SK-N-SH (cell line): ENCODE results near the gene PKNOX2. TPM values are rescaled to one million over a fixed set of nuclear protein-coding genes. Genes with fewer than 3 reads are reported as not detected.

Experiments used
- CTCF ChIA-PET: fragments of 300-600, 350-600 bp; formaldehyde crosslinking; extraction: SDS; loops from one replicate; lab custom pipeline; 2021; lab: Yijun Ruan, JAX
- POLR2A ChIA-PET: fragments of 350-600 bp; sonication (Branson Sonifier 250); formaldehyde crosslinking; extraction: SDS; loops from one replicate; lab custom pipeline; 2020; ENCODE audit warnings: antibody characterized with exemption, inconsistent platforms; lab: Yijun Ruan, JAX
- DNase-seq: peaks from one replicate; pipeline ENCODE4 v3.0.0; 2012
- H2AFZ ChIP-seq: fragments of 200-600 bp; sonication (generic); 2 replicates; pipeline ENCODE4 v1.8.1; 2016; ENCODE audit warnings: antibody characterized with exemption, mild to moderate bottlenecking, low read depth
- H3F3A ChIP-seq: fragments of 200-600 bp; sonication (generic); replicated peaks from 2 replicates; pipeline ENCODE3; 2016; ENCODE audit warnings: antibody characterized with exemption, mild to moderate bottlenecking; ENCODE audit not compliant: insufficient read depth
- H3K27ac ChIP-seq, 2 experiments: fragments of 200-500 bp in 1 of 2; fragments of 200-600 bp in 1 of 2; sonication (Bioruptor generic) in 1 of 2; sonication (generic), shearing (Covaris generic) in 1 of 2; 2 replicates each; pipeline versions ENCODE4 v1.5.1 to v1.6.1; 2014 to 2016; ENCODE audit warnings: low read depth in 2 of 2, inconsistent platforms in 1 of 2, low read length in 1 of 2, mild to moderate bottlenecking in 1 of 2, mixed read lengths in 1 of 2
- H3K27me3 ChIP-seq: fragments of 200-600 bp; sonication (generic), shearing (Covaris generic); 2 replicates; pipeline ENCODE4 v1.6.1; 2016; ENCODE audit warnings: mixed run types; ENCODE audit not compliant: insufficient read depth
- H3K36me3 ChIP-seq, 2 experiments: fragments of 200-500 bp in 1 of 2; fragments of 200-600 bp in 1 of 2; sonication (Bioruptor generic) in 1 of 2; sonication (generic) in 1 of 2; replicated peaks in 1 of 2; 2 replicates each; pipeline versions ENCODE3 to v1.5.1; 2014 to 2016; ENCODE audit warnings: low read length in 1 of 2, mild to moderate bottlenecking in 1 of 2; ENCODE audit not compliant: insufficient read depth in 2 of 2, control insufficient read depth in 1 of 2
- H3K4me1 ChIP-seq, 2 experiments: fragments of 200-500 bp in 1 of 2; fragments of 200-600 bp in 1 of 2; sonication (Bioruptor generic) in 1 of 2; sonication (generic), shearing (Covaris generic) in 1 of 2; 2 replicates each; pipeline versions ENCODE4 v1.5.1 to v1.6.1; 2014 to 2016; ENCODE audit warnings: low read depth in 1 of 2, low read length in 1 of 2, mixed run types in 1 of 2; ENCODE audit not compliant: insufficient read depth in 2 of 2, control insufficient read depth in 1 of 2
- H3K4me2 ChIP-seq: fragments of 200-600 bp; sonication (generic), shearing (Covaris generic); 2 replicates; pipeline ENCODE4 v1.6.1; 2017; ENCODE audit warnings: mixed run types
- H3K4me3 ChIP-seq, 2 experiments: fragments of 200-500 bp in 1 of 2; fragments of 200-600 bp in 1 of 2; sonication (Bioruptor generic) in 1 of 2; sonication (generic), shearing (Covaris generic) in 1 of 2; 2 replicates each; pipeline versions ENCODE4 v1.5.1 to v1.8.1; 2014 to 2016; ENCODE audit warnings: low read depth in 2 of 2, inconsistent platforms in 1 of 2, low read length in 1 of 2, mild to moderate bottlenecking in 1 of 2, mixed read lengths in 1 of 2, moderate library complexity in 1 of 2
- H3K79me2 ChIP-seq: fragments of 200-600 bp; sonication (generic); 2 replicates; pipeline ENCODE4 v1.8.1; 2017; ENCODE audit warnings: mild to moderate bottlenecking; ENCODE audit not compliant: insufficient read depth
- H3K9ac ChIP-seq: fragments of 200-600 bp; sonication (generic); 2 replicates; pipeline ENCODE4 v1.6.1; 2017; ENCODE audit warnings: mixed run types
- H3K9me2 ChIP-seq: fragments of 200-600 bp; sonication (generic); 2 replicates; pipeline ENCODE4 v1.6.1; 2017; ENCODE audit warnings: mixed run types
- H3K9me3 ChIP-seq: fragments of 200-600 bp; sonication (generic); 2 replicates; pipeline ENCODE4 v1.6.1; 2017; ENCODE audit warnings: mixed run types, mild to moderate bottlenecking, moderate library complexity
- H4K20me1 ChIP-seq: fragments of 200-600 bp; sonication (generic); 2 replicates; pipeline ENCODE4 v1.6.1; 2017; ENCODE audit warnings: mild to moderate bottlenecking, mixed run types; ENCODE audit not compliant: insufficient read depth
- CHD2 ChIP-seq: fragments of 150-350 bp; IDR thresholded peaks from 2 replicates; pipeline ENCODE4 v1.6.1; 2018; ENCODE audit warnings: low read length; ENCODE audit not compliant: partially characterized antibody
- EP300 ChIP-seq, 2 experiments: IDR thresholded peaks; 2 replicates each; pipeline versions ENCODE4 v1.4.0 to v1.6.1; 2012; ENCODE audit warnings: borderline replicate concordance in 1 of 2, low read depth in 1 of 2, low read length in 1 of 2
- FOSL2 ChIP-seq: IDR thresholded peaks from 2 replicates; pipeline ENCODE4 v1.4.0; 2012; ENCODE audit warnings: low read depth, mild to moderate bottlenecking, moderate library complexity, borderline replicate concordance
- FOXJ3 ChIP-seq: sonication (generic); formaldehyde crosslinking; IDR thresholded peaks from 2 replicates; pipeline ENCODE4 v1.5.1; 2020; ENCODE audit warnings: mild to moderate bottlenecking, missing genetic modification reagents
- JUND ChIP-seq: IDR thresholded peaks from 2 replicates; pipeline ENCODE4 v1.4.0; 2012
- MEF2A ChIP-seq: IDR thresholded peaks from 2 replicates; pipeline ENCODE4 v1.4.0; 2012; ENCODE audit warnings: low read depth, borderline replicate concordance
- MXI1 ChIP-seq: IDR thresholded peaks from 2 replicates; pipeline ENCODE4 v1.6.1; 2012; ENCODE audit warnings: mild to moderate bottlenecking, low read depth, low read length, improper control_type of control experiment
- NRF1 ChIP-seq: IDR thresholded peaks from 2 replicates; pipeline ENCODE4 v1.6.1; 2012; ENCODE audit warnings: low read depth, mild to moderate bottlenecking, low read length
- POLR2AphosphoS5 ChIP-seq: IDR thresholded peaks from 2 replicates; pipeline ENCODE4 v1.6.1; 2012; ENCODE audit warnings: low read depth, low read length
- RAD21 ChIP-seq: IDR thresholded peaks from 2 replicates; pipeline ENCODE4 v1.6.1; 2012; ENCODE audit warnings: mild to moderate bottlenecking, low read length
- RXRA ChIP-seq: IDR thresholded peaks from 2 replicates; pipeline ENCODE4 v1.4.0; 2012; ENCODE audit warnings: low read depth, mild to moderate bottlenecking, borderline replicate concordance
- SIN3A ChIP-seq: IDR thresholded peaks from 2 replicates; pipeline ENCODE4 v1.6.1; 2012; ENCODE audit warnings: low read depth, mild to moderate bottlenecking, low read length, moderate library complexity, borderline replicate concordance
- TAF1 ChIP-seq: IDR thresholded peaks from 2 replicates; pipeline ENCODE4 v1.6.1; 2012; ENCODE audit warnings: low read depth, mild to moderate bottlenecking, low read length, moderate library complexity, borderline replicate concordance
- TCF12 ChIP-seq: IDR thresholded peaks from 2 replicates; pipeline ENCODE4 v1.4.0; 2012
- TEAD4 ChIP-seq: IDR thresholded peaks from 2 replicates; pipeline ENCODE4 v1.4.0; 2012; ENCODE audit warnings: mild to moderate bottlenecking, borderline replicate concordance; ENCODE audit not compliant: insufficient read depth
- YY1 ChIP-seq: IDR thresholded peaks from 2 replicates; pipeline ENCODE4 v1.4.0; 2012; ENCODE audit warnings: low read depth, mild to moderate bottlenecking
- WGBS: methylation state at CpG from one replicate; pipeline ENCODE4 v1.1.6; 2017; ENCODE audit warnings: low lambda C conversion rate; 5-methylcytosine and 5-hydroxymethylcytosine counted together
- polyA plus RNA-seq, 3 experiments: library from polyadenylated mRNA; depleted of rRNA; stranded (reverse); fragments of >200 nt; gene quantifications; 2 replicates each; pipeline ENCODE4 v1.2.3, GENCODE V29; 2012
- TF ChIP-seq, protein P1 (sequence below): IDR thresholded peaks from 2 replicates; pipeline ENCODE4 v1.6.1; 2012; ENCODE audit warnings: mild to moderate bottlenecking, low read depth, low read length, moderate library complexity
- TF ChIP-seq, protein P2 (sequence below): IDR thresholded peaks from 2 replicates; pipeline ENCODE4 v1.4.0; 2012; ENCODE audit warnings: low read depth, borderline replicate concordance
- TF ChIP-seq, protein P3 (sequence below): fragments of 200-600 bp; sonication (generic); IDR thresholded peaks from 2 replicates; pipeline ENCODE4 v1.6.1; 2017; ENCODE audit warnings: antibody characterized with exemption, mild to moderate bottlenecking, moderate library complexity

Gene PKNOX2
- polyA plus RNA-seq, 1 of the 3 experiments (the other 2 are of a cell fraction): 0.02 TPM

DNA sequence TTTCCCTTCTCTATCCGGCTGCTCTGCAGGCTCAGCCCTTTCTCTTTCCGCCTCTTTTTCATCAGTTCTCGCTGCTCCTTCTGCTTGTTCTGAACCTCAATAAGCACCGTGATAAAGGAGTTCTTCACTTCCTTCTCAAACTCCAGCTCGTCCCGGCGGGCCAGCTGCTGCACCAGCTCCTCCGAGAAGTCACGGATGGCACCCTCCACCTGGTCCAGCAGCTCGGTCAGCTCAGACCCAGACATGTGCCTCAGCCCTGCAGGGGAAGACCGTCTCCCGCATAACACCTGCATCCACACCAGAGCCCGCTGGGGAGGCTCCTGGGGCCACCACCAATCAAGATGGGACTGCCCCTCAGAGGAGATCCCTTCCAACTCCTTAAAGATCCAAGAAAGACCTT, 291.3 kb downstream of the PKNOX2 start:
- no peaks in the 10 kb centered on the region for H3K9me3 ChIP-seq
- no peaks in the 10 kb centered on the region for H3K36me3 ChIP-seq
- no peak for TF ChIP-seq TEAD4
- TF ChIP-seq TAF1: no peak
- TF ChIP-seq POLR2AphosphoS5: no peak
- no peak for TF ChIP-seq RXRA
- TF ChIP-seq NRF1: no peak
- TF ChIP-seq TCF12: no peak
- TF ChIP-seq MXI1: no peak
- TF ChIP-seq SIN3A: no peak
- TF ChIP-seq, protein P1, sequence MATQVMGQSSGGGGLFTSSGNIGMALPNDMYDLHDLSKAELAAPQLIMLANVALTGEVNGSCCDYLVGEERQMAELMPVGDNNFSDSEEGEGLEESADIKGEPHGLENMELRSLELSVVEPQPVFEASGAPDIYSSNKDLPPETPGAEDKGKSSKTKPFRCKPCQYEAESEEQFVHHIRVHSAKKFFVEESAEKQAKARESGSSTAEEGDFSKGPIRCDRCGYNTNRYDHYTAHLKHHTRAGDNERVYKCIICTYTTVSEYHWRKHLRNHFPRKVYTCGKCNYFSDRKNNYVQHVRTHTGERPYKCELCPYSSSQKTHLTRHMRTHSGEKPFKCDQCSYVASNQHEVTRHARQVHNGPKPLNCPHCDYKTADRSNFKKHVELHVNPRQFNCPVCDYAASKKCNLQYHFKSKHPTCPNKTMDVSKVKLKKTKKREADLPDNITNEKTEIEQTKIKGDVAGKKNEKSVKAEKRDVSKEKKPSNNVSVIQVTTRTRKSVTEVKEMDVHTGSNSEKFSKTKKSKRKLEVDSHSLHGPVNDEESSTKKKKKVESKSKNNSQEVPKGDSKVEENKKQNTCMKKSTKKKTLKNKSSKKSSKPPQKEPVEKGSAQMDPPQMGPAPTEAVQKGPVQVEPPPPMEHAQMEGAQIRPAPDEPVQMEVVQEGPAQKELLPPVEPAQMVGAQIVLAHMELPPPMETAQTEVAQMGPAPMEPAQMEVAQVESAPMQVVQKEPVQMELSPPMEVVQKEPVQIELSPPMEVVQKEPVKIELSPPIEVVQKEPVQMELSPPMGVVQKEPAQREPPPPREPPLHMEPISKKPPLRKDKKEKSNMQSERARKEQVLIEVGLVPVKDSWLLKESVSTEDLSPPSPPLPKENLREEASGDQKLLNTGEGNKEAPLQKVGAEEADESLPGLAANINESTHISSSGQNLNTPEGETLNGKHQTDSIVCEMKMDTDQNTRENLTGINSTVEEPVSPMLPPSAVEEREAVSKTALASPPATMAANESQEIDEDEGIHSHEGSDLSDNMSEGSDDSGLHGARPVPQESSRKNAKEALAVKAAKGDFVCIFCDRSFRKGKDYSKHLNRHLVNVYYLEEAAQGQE: no peak
- TF ChIP-seq EP300 (IDR thresholded peaks at IDR 0.05; ENCODE audit: borderline replicate concordance in 1 of 2, low read depth in 1 of 2, low read length in 1 of 2): no peak
- no peak for TF ChIP-seq RAD21
- no peak for TF ChIP-seq FOXJ3 (CRISPR knock-in tag)
- TF ChIP-seq, protein P2, sequence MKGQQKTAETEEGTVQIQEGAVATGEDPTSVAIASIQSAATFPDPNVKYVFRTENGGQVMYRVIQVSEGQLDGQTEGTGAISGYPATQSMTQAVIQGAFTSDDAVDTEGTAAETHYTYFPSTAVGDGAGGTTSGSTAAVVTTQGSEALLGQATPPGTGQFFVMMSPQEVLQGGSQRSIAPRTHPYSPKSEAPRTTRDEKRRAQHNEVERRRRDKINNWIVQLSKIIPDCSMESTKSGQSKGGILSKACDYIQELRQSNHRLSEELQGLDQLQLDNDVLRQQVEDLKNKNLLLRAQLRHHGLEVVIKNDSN: no peak
- TF ChIP-seq, protein P3, sequence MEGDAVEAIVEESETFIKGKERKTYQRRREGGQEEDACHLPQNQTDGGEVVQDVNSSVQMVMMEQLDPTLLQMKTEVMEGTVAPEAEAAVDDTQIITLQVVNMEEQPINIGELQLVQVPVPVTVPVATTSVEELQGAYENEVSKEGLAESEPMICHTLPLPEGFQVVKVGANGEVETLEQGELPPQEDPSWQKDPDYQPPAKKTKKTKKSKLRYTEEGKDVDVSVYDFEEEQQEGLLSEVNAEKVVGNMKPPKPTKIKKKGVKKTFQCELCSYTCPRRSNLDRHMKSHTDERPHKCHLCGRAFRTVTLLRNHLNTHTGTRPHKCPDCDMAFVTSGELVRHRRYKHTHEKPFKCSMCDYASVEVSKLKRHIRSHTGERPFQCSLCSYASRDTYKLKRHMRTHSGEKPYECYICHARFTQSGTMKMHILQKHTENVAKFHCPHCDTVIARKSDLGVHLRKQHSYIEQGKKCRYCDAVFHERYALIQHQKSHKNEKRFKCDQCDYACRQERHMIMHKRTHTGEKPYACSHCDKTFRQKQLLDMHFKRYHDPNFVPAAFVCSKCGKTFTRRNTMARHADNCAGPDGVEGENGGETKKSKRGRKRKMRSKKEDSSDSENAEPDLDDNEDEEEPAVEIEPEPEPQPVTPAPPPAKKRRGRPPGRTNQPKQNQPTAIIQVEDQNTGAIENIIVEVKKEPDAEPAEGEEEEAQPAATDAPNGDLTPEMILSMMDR: no peak
- no peak for TF ChIP-seq CHD2
- no peak for TF ChIP-seq MEF2A
- TF ChIP-seq FOSL2: no peak
- TF ChIP-seq YY1: no peak
- no peak for TF ChIP-seq JUND
- ChIA-PET CTCF (no interaction called here), POLR2A (no interaction called here)
- WGBS: 75% methylated on average over 13 of the region's 13 CpGs
- no peaks in the 10 kb centered on the region for H3F3A ChIP-seq
- H4K20me1 ChIP-seq: no peaks in the 10 kb centered on the region
- H3K27me3 ChIP-seq: no peaks in the 10 kb centered on the region
- H2AFZ ChIP-seq: no peak overlapping the region
- no peak overlapping the region for H3K27ac ChIP-seq
- H3K9ac ChIP-seq: no peak overlapping the region
- DNase-seq: no peak
- no peaks in the 10 kb centered on the region for H3K79me2 ChIP-seq
- H3K4me2 ChIP-seq: no peak overlapping the region
- H3K4me3 ChIP-seq: no peak overlapping the region
- H3K4me1 ChIP-seq: peaks cover 0 to 9% of the 10 kb centered on the region in 2 experiments; a peak in 2 of 4 replicates
- no peaks in the 10 kb centered on the region for H3K9me2 ChIP-seq
